SK-N-SH (cell line): ENCODE data around the gene VPREB1. TPM values are rescaled to one million over a fixed set of nuclear protein-coding genes. Genes with fewer than 3 reads are reported as not detected.

Experiments used
- CTCF ChIA-PET: fragments of 300-600, 350-600 bp; formaldehyde crosslinking; extraction: SDS; loops from one replicate; lab custom pipeline; 2021; lab: Yijun Ruan, JAX
- POLR2A ChIA-PET: fragments of 350-600 bp; sonication (Branson Sonifier 250); formaldehyde crosslinking; extraction: SDS; loops from one replicate; lab custom pipeline; 2020; ENCODE audit warnings: antibody characterized with exemption, inconsistent platforms; lab: Yijun Ruan, JAX
- DNase-seq: peaks from one replicate; pipeline ENCODE4 v3.0.0; 2012
- H2AFZ ChIP-seq: fragments of 200-600 bp; sonication (generic); 2 replicates; pipeline ENCODE4 v1.8.1; 2016; ENCODE audit warnings: antibody characterized with exemption, mild to moderate bottlenecking, low read depth
- H3F3A ChIP-seq: fragments of 200-600 bp; sonication (generic); replicated peaks from 2 replicates; pipeline ENCODE3; 2016; ENCODE audit warnings: antibody characterized with exemption, mild to moderate bottlenecking; ENCODE audit not compliant: insufficient read depth
- H3K27ac ChIP-seq, 2 experiments: fragments of 200-500 bp in 1 of 2; fragments of 200-600 bp in 1 of 2; sonication (Bioruptor generic) in 1 of 2; sonication (generic), shearing (Covaris generic) in 1 of 2; 2 replicates each; pipeline versions ENCODE4 v1.5.1 to v1.6.1; 2014 to 2016; ENCODE audit warnings: low read depth in 2 of 2, inconsistent platforms in 1 of 2, low read length in 1 of 2, mild to moderate bottlenecking in 1 of 2, mixed read lengths in 1 of 2
- H3K27me3 ChIP-seq: fragments of 200-600 bp; sonication (generic), shearing (Covaris generic); 2 replicates; pipeline ENCODE4 v1.6.1; 2016; ENCODE audit warnings: mixed run types; ENCODE audit not compliant: insufficient read depth
- H3K36me3 ChIP-seq, 2 experiments: fragments of 200-500 bp in 1 of 2; fragments of 200-600 bp in 1 of 2; sonication (Bioruptor generic) in 1 of 2; sonication (generic) in 1 of 2; replicated peaks in 1 of 2; 2 replicates each; pipeline versions ENCODE3 to v1.5.1; 2014 to 2016; ENCODE audit warnings: low read length in 1 of 2, mild to moderate bottlenecking in 1 of 2; ENCODE audit not compliant: insufficient read depth in 2 of 2, control insufficient read depth in 1 of 2
- H3K4me1 ChIP-seq, 2 experiments: fragments of 200-500 bp in 1 of 2; fragments of 200-600 bp in 1 of 2; sonication (Bioruptor generic) in 1 of 2; sonication (generic), shearing (Covaris generic) in 1 of 2; 2 replicates each; pipeline versions ENCODE4 v1.5.1 to v1.6.1; 2014 to 2016; ENCODE audit warnings: low read depth in 1 of 2, low read length in 1 of 2, mixed run types in 1 of 2; ENCODE audit not compliant: insufficient read depth in 2 of 2, control insufficient read depth in 1 of 2
- H3K4me2 ChIP-seq: fragments of 200-600 bp; sonication (generic), shearing (Covaris generic); 2 replicates; pipeline ENCODE4 v1.6.1; 2017; ENCODE audit warnings: mixed run types
- H3K4me3 ChIP-seq, 2 experiments: fragments of 200-500 bp in 1 of 2; fragments of 200-600 bp in 1 of 2; sonication (Bioruptor generic) in 1 of 2; sonication (generic), shearing (Covaris generic) in 1 of 2; 2 replicates each; pipeline versions ENCODE4 v1.5.1 to v1.8.1; 2014 to 2016; ENCODE audit warnings: low read depth in 2 of 2, inconsistent platforms in 1 of 2, low read length in 1 of 2, mild to moderate bottlenecking in 1 of 2, mixed read lengths in 1 of 2, moderate library complexity in 1 of 2
- H3K79me2 ChIP-seq: fragments of 200-600 bp; sonication (generic); 2 replicates; pipeline ENCODE4 v1.8.1; 2017; ENCODE audit warnings: mild to moderate bottlenecking; ENCODE audit not compliant: insufficient read depth
- H3K9ac ChIP-seq: fragments of 200-600 bp; sonication (generic); 2 replicates; pipeline ENCODE4 v1.6.1; 2017; ENCODE audit warnings: mixed run types
- H3K9me2 ChIP-seq: fragments of 200-600 bp; sonication (generic); 2 replicates; pipeline ENCODE4 v1.6.1; 2017; ENCODE audit warnings: mixed run types
- H3K9me3 ChIP-seq: fragments of 200-600 bp; sonication (generic); 2 replicates; pipeline ENCODE4 v1.6.1; 2017; ENCODE audit warnings: mixed run types, mild to moderate bottlenecking, moderate library complexity
- H4K20me1 ChIP-seq: fragments of 200-600 bp; sonication (generic); 2 replicates; pipeline ENCODE4 v1.6.1; 2017; ENCODE audit warnings: mild to moderate bottlenecking, mixed run types; ENCODE audit not compliant: insufficient read depth
- CHD2 ChIP-seq: fragments of 150-350 bp; IDR thresholded peaks from 2 replicates; pipeline ENCODE4 v1.6.1; 2018; ENCODE audit warnings: low read length; ENCODE audit not compliant: partially characterized antibody
- CTCF ChIP-seq: fragments of 200-600 bp; sonication (generic); IDR thresholded peaks from 2 replicates; pipeline ENCODE4 v1.6.1; 2017; ENCODE audit warnings: antibody characterized with exemption, mild to moderate bottlenecking, moderate library complexity
- ELF1 ChIP-seq: IDR thresholded peaks from 2 replicates; pipeline ENCODE4 v1.4.0; 2012
- FOSL2 ChIP-seq: IDR thresholded peaks from 2 replicates; pipeline ENCODE4 v1.4.0; 2012; ENCODE audit warnings: low read depth, mild to moderate bottlenecking, moderate library complexity, borderline replicate concordance
- GATA2 ChIP-seq: sonication (generic); formaldehyde crosslinking; IDR thresholded peaks from 2 replicates; pipeline ENCODE4 v1.5.0; 2020; ENCODE audit warnings: mild to moderate bottlenecking, missing genetic modification reagents
- IRF3 ChIP-seq: fragments of 150-350 bp; IDR thresholded peaks from 2 replicates; pipeline ENCODE4 v1.6.1; 2016; ENCODE audit warnings: mild to moderate bottlenecking, low read depth, low read length
- NFIC ChIP-seq: IDR thresholded peaks from 2 replicates; pipeline ENCODE4 v1.4.0; 2012; ENCODE audit warnings: borderline replicate concordance
- PBX3 ChIP-seq: IDR thresholded peaks from 2 replicates; pipeline ENCODE4; 2012
- POLR2AphosphoS5 ChIP-seq: IDR thresholded peaks from 2 replicates; pipeline ENCODE4 v1.6.1; 2012; ENCODE audit warnings: low read depth, low read length
- RAD21 ChIP-seq: IDR thresholded peaks from 2 replicates; pipeline ENCODE4 v1.6.1; 2012; ENCODE audit warnings: mild to moderate bottlenecking, low read length
- RCOR1 ChIP-seq: fragments of 150-350 bp; IDR thresholded peaks from 2 replicates; pipeline ENCODE4 v1.6.1; 2017; ENCODE audit warnings: antibody characterized with exemption, low read length
- RFX5 ChIP-seq: IDR thresholded peaks from 2 replicates; pipeline ENCODE4 v1.6.1; 2012; ENCODE audit warnings: mild to moderate bottlenecking, improper control_type of control experiment, low read length
- SMC3 ChIP-seq: IDR thresholded peaks from 2 replicates; pipeline ENCODE4 v1.6.1; 2012; ENCODE audit warnings: low read depth, low read length, improper control_type of control experiment
- USF1 ChIP-seq: IDR thresholded peaks from 2 replicates; pipeline ENCODE4 v1.4.0; 2012; ENCODE audit warnings: low read depth, borderline replicate concordance
- USF2 ChIP-seq: fragments of 150-350 bp; IDR thresholded peaks from 2 replicates; pipeline ENCODE4 v1.6.1; 2017; ENCODE audit warnings: antibody characterized with exemption, low read length, low read depth, borderline replicate concordance
- WGBS: methylation state at CpG from one replicate; pipeline ENCODE4 v1.1.6; 2017; ENCODE audit warnings: low lambda C conversion rate; 5-methylcytosine and 5-hydroxymethylcytosine counted together
- polyA plus RNA-seq, 3 experiments: library from polyadenylated mRNA; depleted of rRNA; stranded (reverse); fragments of >200 nt; gene quantifications; 2 replicates each; pipeline ENCODE4 v1.2.3, GENCODE V29; 2012

Gene VPREB1
- polyA plus RNA-seq, 1 of the 3 experiments (the other 2 are of a cell fraction) = not detected

GRCh38 chr22:22198751-22199150 is 45.8 kb upstream of the VPREB1 start (continued):
- TF ChIP-seq POLR2AphosphoS5 = no peak
- no peak for TF ChIP-seq ELF1
- no peak for TF ChIP-seq RFX5
- no peak for TF ChIP-seq RCOR1
- TF ChIP-seq GATA2 (CRISPR knock-in tag) = no peak

GRCh38 chr22:22199634-22200033 is 45.0 kb upstream of the VPREB1 start:
- Histone ChIP-seq H3K9me2 (no peaks in the 10 kb centered on the region), H3K27me3 (peaks cover 55% of the 10 kb centered on the region), H3K36me3 (no peaks in the 10 kb centered on the region), H3K4me1 (no peaks in the 10 kb centered on the region), H3K4me2 (no peak overlapping the region), H3K79me2 (no peaks in the 10 kb centered on the region), H4K20me1 (no peaks in the 10 kb centered on the region), H3K9me3 (no peaks in the 10 kb centered on the region), H2AFZ (no peak overlapping the region), H3K9ac (no peak overlapping the region), H3K27ac (no peak overlapping the region), H3F3A (no peaks in the 10 kb centered on the region), H3K4me3 (no peak overlapping the region)
- no peak for TF ChIP-seq USF2
- TF ChIP-seq RCOR1 = no peak
- TF ChIP-seq POLR2AphosphoS5 = no peak
- TF ChIP-seq CTCF = no peak
- no peak for TF ChIP-seq RFX5
- no peak for TF ChIP-seq IRF3
- TF ChIP-seq USF1 = no peak
- TF ChIP-seq PBX3 = no peak
- no peak for TF ChIP-seq FOSL2
- no peak for TF ChIP-seq SMC3
- no peak for TF ChIP-seq CHD2
- no peak for TF ChIP-seq NFIC
- TF ChIP-seq RAD21 = no peak
- no CpG with 5 or more reads among the region's 2 CpGs for WGBS
- POLR2A ChIA-PET = no interaction called here
- DNase-seq = no peak
- CTCF ChIA-PET = interaction anchor here (0.8 to 4.1 kb wide), 8 partner anchors 9 to 144 kb away, joined by 3 to 40 read pairs (median 10); no protein-coding TSS in a partner anchor
